K562 (cell line): Measurements from ENCODE around the gene ZNF701. TPM values are rescaled to one million over a fixed set of nuclear protein-coding genes. Genes with fewer than 3 reads are reported as not detected.
A peak's percentile ranks its signal among the peaks of the same experiment; 100 is the strongest.

ENCODE experiments used
- ARID1B ChIP-seq: fragments of 450-650 bp; IDR thresholded peaks from 2 replicates; pipeline ENCODE4 v1.6.1; 2016; ENCODE audit warnings: antibody characterized with exemption, mild to moderate bottlenecking, inconsistent platforms
- CBFA2T3 ChIP-seq: fragments of 450-650 bp; IDR thresholded peaks from 2 replicates; pipeline ENCODE4 v1.6.1; 2017
- GATAD2B ChIP-seq: fragments of 450-650 bp; IDR thresholded peaks from 2 replicates; pipeline ENCODE4 v1.6.1; 2017; ENCODE audit warnings: mild to moderate bottlenecking, borderline replicate concordance
- HNRNPK ChIP-seq: fragments of 200-400 bp; formaldehyde crosslinking; IDR thresholded peaks from one replicate; pipeline ENCODE4 v1.6.1; 2018; ENCODE audit warnings: mild to moderate bottlenecking, low read depth, low read length; ENCODE audit not compliant: poor library complexity, severe bottlenecking
- RBFOX2 ChIP-seq: fragments of 200-400 bp; formaldehyde crosslinking; IDR thresholded peaks from 2 replicates; pipeline ENCODE4 v1.6.1; 2017; ENCODE audit warnings: low read depth, mild to moderate bottlenecking, low read length, moderate library complexity
- RFX5 ChIP-seq: IDR thresholded peaks from 2 replicates; pipeline ENCODE4 v1.6.1; 2011; ENCODE audit warnings: low read depth, mild to moderate bottlenecking, improper control_type of control experiment, low read length
- SMARCB1 ChIP-seq: IDR thresholded peaks from 2 replicates; pipeline ENCODE4 v1.6.1; 2011; ENCODE audit warnings: improper control_type of control experiment, low read depth; ENCODE audit not compliant: insufficient read length
- TAL1 ChIP-seq: fragments of 450-650 bp; IDR thresholded peaks from 2 replicates; pipeline ENCODE4 v1.6.1; 2016; ENCODE audit warnings: mild to moderate bottlenecking
- ZBTB8A ChIP-seq: fragments of 450-650 bp; IDR thresholded peaks from 2 replicates; pipeline ENCODE4 v1.6.1; 2018; ENCODE audit warnings: mild to moderate bottlenecking, moderate library complexity; ENCODE audit not compliant: partially characterized antibody
- ZNF133 ChIP-seq: fragments of 250-450 bp; sonication (Bioruptor Pico); IDR thresholded peaks from 2 replicates; pipeline ENCODE4 v1.4.0; 2020; ENCODE audit warnings: mild to moderate bottlenecking
- ZNF695 ChIP-seq: fragments of 450-650 bp; formaldehyde crosslinking; IDR thresholded peaks from 2 replicates; pipeline ENCODE4 v1.4.0; 2020; ENCODE audit warnings: mild to moderate bottlenecking, moderate library complexity
- ZSCAN29 ChIP-seq: fragments of 450-650 bp; IDR thresholded peaks from 2 replicates; pipeline ENCODE4 v1.6.1; 2017
- polyA plus RNA-seq, 8 experiments: library from polyadenylated mRNA; depleted of rRNA in 4 of 8; stranded (reverse) in 5 of 8; unstranded in 3 of 8; fragments of >200 nt; fragmentation: Nextera tagmentation in 2 of 8; fragmentation: Illumina TruSeq in 1 of 8; extraction: Ambion mirVana in 2 of 8; extraction: Trizol in 1 of 8; gene quantifications; 2 replicates each; pipeline versions ENCODE4 v1.2.1 to v1.2.3, GENCODE V29; 2011 to 2014; ENCODE audit warnings: inconsistent platforms in 1 of 8, missing spikeins in 1 of 8
- total RNA-seq, 7 experiments: library from RNA; depleted of rRNA in 6 of 7; stranded (reverse); fragments of >200 nt in 6 of 7; fragmentation: Illumina TruSeq in 2 of 7; extraction: Trizol in 2 of 7; gene quantifications; 2 replicates each; pipeline versions ENCODE4 v1.2.1 to v1.2.3, GENCODE V29; 2011 to 2021; ENCODE audit warnings: low replicate concordance in 1 of 7
- TF ChIP-seq, protein P1 (sequence below), 2 experiments: IDR thresholded peaks; 2 replicates each; pipeline ENCODE4 v1.6.1; 2011; ENCODE audit warnings: borderline replicate concordance in 1 of 2, control low read depth in 1 of 2, low read depth in 1 of 2, low read length in 1 of 2, mild to moderate bottlenecking in 1 of 2, mixed read lengths in 1 of 2, moderate library complexity in 1 of 2; ENCODE audit not compliant: insufficient read depth in 1 of 2, insufficient read length in 1 of 2, poor library complexity in 1 of 2, severe bottlenecking in 1 of 2; ENCODE audit errors: extremely low read depth in 1 of 2
- TF ChIP-seq, protein P2 (sequence below): fragments of 450-650 bp; IDR thresholded peaks from 2 replicates; pipeline ENCODE4 v1.6.1; 2016; ENCODE audit warnings: mild to moderate bottlenecking, moderate library complexity
- TF ChIP-seq, protein P3 (sequence below): sonication (generic); formaldehyde crosslinking; IDR thresholded peaks from 2 replicates; pipeline ENCODE4 v1.8.0; 2022; ENCODE audit warnings: mild to moderate bottlenecking, missing genetic modification reagents, borderline replicate concordance

ZNF701 gene
- total and polyA plus RNA-seq, 9 of the 15 experiments (the other 6 are each of a cell fraction or from before 2014, with no cell fraction given) = 5.3 to 15.9 (median 10.1) TPM

DNA sequence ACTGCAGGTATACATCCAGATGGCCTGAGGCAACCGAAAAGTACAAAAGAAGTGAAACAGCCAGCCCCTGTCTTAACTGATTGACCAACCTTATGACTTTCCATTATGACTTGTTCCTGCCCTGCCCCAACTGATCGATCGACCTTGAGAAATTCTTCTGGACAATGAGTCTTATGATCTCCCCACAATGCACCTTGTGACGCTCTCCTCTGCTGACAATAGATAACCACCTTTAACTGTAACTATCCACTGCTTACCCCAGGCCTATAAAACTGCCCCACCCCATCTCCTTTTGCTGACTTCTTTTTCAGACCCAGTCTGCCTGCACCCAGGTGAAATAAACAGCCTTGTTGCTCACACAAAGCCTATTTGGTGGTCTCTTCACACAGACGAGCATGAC lies 56.8 kb downstream of the ZNF701 start (continued):
- TF ChIP-seq, protein P1, sequence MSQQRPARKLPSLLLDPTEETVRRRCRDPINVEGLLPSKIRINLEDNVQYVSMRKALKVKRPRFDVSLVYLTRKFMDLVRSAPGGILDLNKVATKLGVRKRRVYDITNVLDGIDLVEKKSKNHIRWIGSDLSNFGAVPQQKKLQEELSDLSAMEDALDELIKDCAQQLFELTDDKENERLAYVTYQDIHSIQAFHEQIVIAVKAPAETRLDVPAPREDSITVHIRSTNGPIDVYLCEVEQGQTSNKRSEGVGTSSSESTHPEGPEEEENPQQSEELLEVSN (IDR thresholded peaks at IDR 0.05; ENCODE audit: borderline replicate concordance in 1 of 2, extremely low read depth in 1 of 2, insufficient read depth in 1 of 2, insufficient read length in 1 of 2, low read depth in 1 of 2, low read length in 1 of 2, poor library complexity in 1 of 2, severe bottlenecking in 1 of 2) = no peak
- TF ChIP-seq TAL1 = peak; percentile 46; the same call in 1 of the 2 replicates
- TF ChIP-seq RBFOX2 = no peak
- TF ChIP-seq RFX5 = no peak
- TF ChIP-seq, protein P2, sequence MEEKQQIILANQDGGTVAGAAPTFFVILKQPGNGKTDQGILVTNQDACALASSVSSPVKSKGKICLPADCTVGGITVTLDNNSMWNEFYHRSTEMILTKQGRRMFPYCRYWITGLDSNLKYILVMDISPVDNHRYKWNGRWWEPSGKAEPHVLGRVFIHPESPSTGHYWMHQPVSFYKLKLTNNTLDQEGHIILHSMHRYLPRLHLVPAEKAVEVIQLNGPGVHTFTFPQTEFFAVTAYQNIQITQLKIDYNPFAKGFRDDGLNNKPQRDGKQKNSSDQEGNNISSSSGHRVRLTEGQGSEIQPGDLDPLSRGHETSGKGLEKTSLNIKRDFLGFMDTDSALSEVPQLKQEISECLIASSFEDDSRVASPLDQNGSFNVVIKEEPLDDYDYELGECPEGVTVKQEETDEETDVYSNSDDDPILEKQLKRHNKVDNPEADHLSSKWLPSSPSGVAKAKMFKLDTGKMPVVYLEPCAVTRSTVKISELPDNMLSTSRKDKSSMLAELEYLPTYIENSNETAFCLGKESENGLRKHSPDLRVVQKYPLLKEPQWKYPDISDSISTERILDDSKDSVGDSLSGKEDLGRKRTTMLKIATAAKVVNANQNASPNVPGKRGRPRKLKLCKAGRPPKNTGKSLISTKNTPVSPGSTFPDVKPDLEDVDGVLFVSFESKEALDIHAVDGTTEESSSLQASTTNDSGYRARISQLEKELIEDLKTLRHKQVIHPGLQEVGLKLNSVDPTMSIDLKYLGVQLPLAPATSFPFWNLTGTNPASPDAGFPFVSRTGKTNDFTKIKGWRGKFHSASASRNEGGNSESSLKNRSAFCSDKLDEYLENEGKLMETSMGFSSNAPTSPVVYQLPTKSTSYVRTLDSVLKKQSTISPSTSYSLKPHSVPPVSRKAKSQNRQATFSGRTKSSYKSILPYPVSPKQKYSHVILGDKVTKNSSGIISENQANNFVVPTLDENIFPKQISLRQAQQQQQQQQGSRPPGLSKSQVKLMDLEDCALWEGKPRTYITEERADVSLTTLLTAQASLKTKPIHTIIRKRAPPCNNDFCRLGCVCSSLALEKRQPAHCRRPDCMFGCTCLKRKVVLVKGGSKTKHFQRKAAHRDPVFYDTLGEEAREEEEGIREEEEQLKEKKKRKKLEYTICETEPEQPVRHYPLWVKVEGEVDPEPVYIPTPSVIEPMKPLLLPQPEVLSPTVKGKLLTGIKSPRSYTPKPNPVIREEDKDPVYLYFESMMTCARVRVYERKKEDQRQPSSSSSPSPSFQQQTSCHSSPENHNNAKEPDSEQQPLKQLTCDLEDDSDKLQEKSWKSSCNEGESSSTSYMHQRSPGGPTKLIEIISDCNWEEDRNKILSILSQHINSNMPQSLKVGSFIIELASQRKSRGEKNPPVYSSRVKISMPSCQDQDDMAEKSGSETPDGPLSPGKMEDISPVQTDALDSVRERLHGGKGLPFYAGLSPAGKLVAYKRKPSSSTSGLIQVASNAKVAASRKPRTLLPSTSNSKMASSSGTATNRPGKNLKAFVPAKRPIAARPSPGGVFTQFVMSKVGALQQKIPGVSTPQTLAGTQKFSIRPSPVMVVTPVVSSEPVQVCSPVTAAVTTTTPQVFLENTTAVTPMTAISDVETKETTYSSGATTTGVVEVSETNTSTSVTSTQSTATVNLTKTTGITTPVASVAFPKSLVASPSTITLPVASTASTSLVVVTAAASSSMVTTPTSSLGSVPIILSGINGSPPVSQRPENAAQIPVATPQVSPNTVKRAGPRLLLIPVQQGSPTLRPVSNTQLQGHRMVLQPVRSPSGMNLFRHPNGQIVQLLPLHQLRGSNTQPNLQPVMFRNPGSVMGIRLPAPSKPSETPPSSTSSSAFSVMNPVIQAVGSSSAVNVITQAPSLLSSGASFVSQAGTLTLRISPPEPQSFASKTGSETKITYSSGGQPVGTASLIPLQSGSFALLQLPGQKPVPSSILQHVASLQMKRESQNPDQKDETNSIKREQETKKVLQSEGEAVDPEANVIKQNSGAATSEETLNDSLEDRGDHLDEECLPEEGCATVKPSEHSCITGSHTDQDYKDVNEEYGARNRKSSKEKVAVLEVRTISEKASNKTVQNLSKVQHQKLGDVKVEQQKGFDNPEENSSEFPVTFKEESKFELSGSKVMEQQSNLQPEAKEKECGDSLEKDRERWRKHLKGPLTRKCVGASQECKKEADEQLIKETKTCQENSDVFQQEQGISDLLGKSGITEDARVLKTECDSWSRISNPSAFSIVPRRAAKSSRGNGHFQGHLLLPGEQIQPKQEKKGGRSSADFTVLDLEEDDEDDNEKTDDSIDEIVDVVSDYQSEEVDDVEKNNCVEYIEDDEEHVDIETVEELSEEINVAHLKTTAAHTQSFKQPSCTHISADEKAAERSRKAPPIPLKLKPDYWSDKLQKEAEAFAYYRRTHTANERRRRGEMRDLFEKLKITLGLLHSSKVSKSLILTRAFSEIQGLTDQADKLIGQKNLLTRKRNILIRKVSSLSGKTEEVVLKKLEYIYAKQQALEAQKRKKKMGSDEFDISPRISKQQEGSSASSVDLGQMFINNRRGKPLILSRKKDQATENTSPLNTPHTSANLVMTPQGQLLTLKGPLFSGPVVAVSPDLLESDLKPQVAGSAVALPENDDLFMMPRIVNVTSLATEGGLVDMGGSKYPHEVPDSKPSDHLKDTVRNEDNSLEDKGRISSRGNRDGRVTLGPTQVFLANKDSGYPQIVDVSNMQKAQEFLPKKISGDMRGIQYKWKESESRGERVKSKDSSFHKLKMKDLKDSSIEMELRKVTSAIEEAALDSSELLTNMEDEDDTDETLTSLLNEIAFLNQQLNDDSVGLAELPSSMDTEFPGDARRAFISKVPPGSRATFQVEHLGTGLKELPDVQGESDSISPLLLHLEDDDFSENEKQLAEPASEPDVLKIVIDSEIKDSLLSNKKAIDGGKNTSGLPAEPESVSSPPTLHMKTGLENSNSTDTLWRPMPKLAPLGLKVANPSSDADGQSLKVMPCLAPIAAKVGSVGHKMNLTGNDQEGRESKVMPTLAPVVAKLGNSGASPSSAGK = no peak
- no peak for TF ChIP-seq ZSCAN29
- TF ChIP-seq ARID1B = peak; percentile 62
- TF ChIP-seq ZBTB8A = no peak
- no peak for TF ChIP-seq ZNF695
- no peak for TF ChIP-seq GATAD2B
- TF ChIP-seq, protein P3, sequence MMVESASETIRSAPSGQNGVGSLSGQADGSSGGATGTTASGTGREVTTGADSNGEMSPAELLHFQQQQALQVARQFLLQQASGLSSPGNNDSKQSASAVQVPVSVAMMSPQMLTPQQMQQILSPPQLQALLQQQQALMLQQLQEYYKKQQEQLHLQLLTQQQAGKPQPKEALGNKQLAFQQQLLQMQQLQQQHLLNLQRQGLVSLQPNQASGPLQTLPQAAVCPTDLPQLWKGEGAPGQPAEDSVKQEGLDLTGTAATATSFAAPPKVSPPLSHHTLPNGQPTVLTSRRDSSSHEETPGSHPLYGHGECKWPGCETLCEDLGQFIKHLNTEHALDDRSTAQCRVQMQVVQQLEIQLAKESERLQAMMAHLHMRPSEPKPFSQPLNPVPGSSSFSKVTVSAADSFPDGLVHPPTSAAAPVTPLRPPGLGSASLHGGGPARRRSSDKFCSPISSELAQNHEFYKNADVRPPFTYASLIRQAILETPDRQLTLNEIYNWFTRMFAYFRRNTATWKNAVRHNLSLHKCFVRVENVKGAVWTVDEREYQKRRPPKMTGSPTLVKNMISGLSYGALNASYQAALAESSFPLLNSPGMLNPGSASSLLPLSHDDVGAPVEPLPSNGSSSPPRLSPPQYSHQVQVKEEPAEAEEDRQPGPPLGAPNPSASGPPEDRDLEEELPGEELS (CRISPR knock-in tag) = no peak
- peak; percentile 77 for TF ChIP-seq CBFA2T3
- no peak for TF ChIP-seq HNRNPK
- TF ChIP-seq ZNF133 (CRISPR knock-in tag) = no peak
- no peak for TF ChIP-seq SMARCB1
